Measurements from ENCODE around the gene ANKDD1B.
A peak's percentile ranks its signal among the peaks of the same experiment; 100 is the strongest.
"Not testable (repeated sequence)": the region's sequence is repeated elsewhere in the genome, so short reads cannot be mapped to it uniquely, and the experiment has no call there.

Gene ANKDD1B

GRCh38 chr5:75611311-75612225 is at the start of gene ANKDD1B:
Gene ANKDD1B (plus strand): TSS chr5:75611453. CDS start chr5:75611635, 182 bp downstream.
- no peak for DNase-seq (ENCODE audit: low read depth, low spot score)

- not testable (repeated sequence) for DNase-seq (ENCODE audit: low read depth, low spot score)
Observed at GRCh38 chr5:75565991-75566709, 45.1 kb upstream of the ANKDD1B start.

GRCh38 chr5:75566710-75567309 is 44.4 kb upstream of the ANKDD1B start:
- DNase-seq (ENCODE audit: low read depth, low spot score) = peak; percentile 10

- DNase-seq (ENCODE audit: low read depth, low spot score) = no peak
Observed at GRCh38 chr5:75567710-75568109, 43.5 kb upstream of the ANKDD1B start.

GRCh38 chr5:75568202-75568601 is 43.1 kb upstream of the ANKDD1B start:
- no peak for DNase-seq (ENCODE audit: low read depth, low spot score)

- no peak for DNase-seq (ENCODE audit: low read depth, low spot score)
Observed at GRCh38 chr5:75571547-75571946, 39.7 kb upstream of the ANKDD1B start.

GRCh38 chr5:75574791-75575190 is 36.5 kb upstream of the ANKDD1B start:
- no peak for DNase-seq (ENCODE audit: low read depth, low spot score)

GRCh38 chr5:75578280-75578679 is 33.0 kb upstream of the ANKDD1B start:
- DNase-seq (ENCODE audit: low read depth, low spot score) = not testable (repeated sequence)

GRCh38 chr5:75584641-75585040 is 26.6 kb upstream of the ANKDD1B start:
- no peak for DNase-seq (ENCODE audit: low read depth, low spot score)

- no peak for DNase-seq (ENCODE audit: low read depth, low spot score)
Observed at GRCh38 chr5:75588666-75589065, 22.6 kb upstream of the ANKDD1B start.

- no peak for DNase-seq (ENCODE audit: low read depth, low spot score)
Observed at GRCh38 chr5:75600535-75600934, 10.7 kb upstream of the ANKDD1B start.

- no peak for DNase-seq (ENCODE audit: low read depth, low spot score)
Observed at GRCh38 chr5:75601567-75601966, 9.7 kb upstream of the ANKDD1B start.

GRCh38 chr5:75601996-75602395 is 9.3 kb upstream of the ANKDD1B start:
- no peak for DNase-seq (ENCODE audit: low read depth, low spot score)

GRCh38 chr5:75603371-75603770 is 7.9 kb upstream of the ANKDD1B start:
- no peak for DNase-seq (ENCODE audit: low read depth, low spot score)

- DNase-seq (ENCODE audit: low read depth, low spot score) = no peak
Observed at GRCh38 chr5:75603821-75604220, 7.4 kb upstream of the ANKDD1B start.

- not testable (repeated sequence) for DNase-seq (ENCODE audit: low read depth, low spot score)
Observed at GRCh38 chr5:75607341-75607740, 3.9 kb upstream of the ANKDD1B start.

- no peak for DNase-seq (ENCODE audit: low read depth, low spot score)
Observed at GRCh38 chr5:75608870-75609269, 2.4 kb upstream of the ANKDD1B start.

- DNase-seq (ENCODE audit: low read depth, low spot score) = no peak
Observed at GRCh38 chr5:75610201-75610600, 1.1 kb upstream of the ANKDD1B start.

- not testable (repeated sequence) for DNase-seq (ENCODE audit: low read depth, low spot score)
Observed at GRCh38 chr5:75610859-75611310, 368 bp upstream of the ANKDD1B start.

- no peak for DNase-seq (ENCODE audit: low read depth, low spot score)
Observed at GRCh38 chr5:75612226-75612569, 945 bp downstream of the ANKDD1B start.

- DNase-seq (ENCODE audit: low read depth, low spot score) = no peak
Observed at GRCh38 chr5:75612901-75613300, 1.6 kb downstream of the ANKDD1B start.

GRCh38 chr5:75614176-75614575 is 2.9 kb downstream of the ANKDD1B start:
- DNase-seq (ENCODE audit: low read depth, low spot score) = no peak

All from activated naive CD8-positive, alpha-beta T cell treated with anti-CD3 and anti-CD28 coated beads, Interleukin-2, amount 50 U/mL, for 16 hours (primary cell).